KOPT-K1 (cell line): ENCODE results near the gene PRKCD.

Experiments
- H3K27ac ChIP-seq: fragments of 200-600 bp; sonication (generic); 2 replicates; pipeline ENCODE4 v1.5.1; 2016; ENCODE audit warnings: antibody characterized with exemption, mild to moderate bottlenecking, low read depth, low read length; ENCODE audit not compliant: poor library complexity, severe bottlenecking
- H3K36me3 ChIP-seq: fragments of 200-600 bp; sonication (generic); 2 replicates; pipeline ENCODE4 v1.5.1; 2017; ENCODE audit warnings: antibody characterized with exemption, mild to moderate bottlenecking, low read length, moderate library complexity; ENCODE audit not compliant: insufficient read depth
- H3K9me3 ChIP-seq: fragments of 200-600 bp; sonication (generic); 2 replicates; pipeline ENCODE4 v1.5.1; 2017; ENCODE audit warnings: antibody characterized with exemption, low read length, mild to moderate bottlenecking; ENCODE audit not compliant: insufficient read depth, poor library complexity, severe bottlenecking

PRKCD gene

GRCh38 chr3:53195602-53196574 lies 34.9 kb downstream of the PRKCD start:
- no peak overlapping the region for H3K27ac ChIP-seq
- no peaks in the 10 kb centered on the region for H3K36me3 ChIP-seq
- H3K9me3 ChIP-seq: no peaks in the 10 kb centered on the region

- Histone ChIP-seq H3K9me3 (no peaks in the 10 kb centered on the region), H3K27ac (no peak overlapping the region), H3K36me3 (no peaks in the 10 kb centered on the region)
Observed at GRCh38 chr3:53196575-53197407, 35.8 kb downstream of the PRKCD start.

- H3K9me3 ChIP-seq: no peaks in the 10 kb centered on the region
- no peak overlapping the region for H3K27ac ChIP-seq
- H3K36me3 ChIP-seq: no peaks in the 10 kb centered on the region
Observed at GRCh38 chr3:53198256-53198977, 37.4 kb downstream of the PRKCD start.

GRCh38 chr3:53198996-53199395 lies 38.0 kb downstream of the PRKCD start:
- H3K9me3 ChIP-seq: no peaks in the 10 kb centered on the region
- H3K36me3 ChIP-seq: no peaks in the 10 kb centered on the region
- H3K27ac ChIP-seq: no peak overlapping the region

GRCh38 chr3:53199834-53200233 lies 38.8 kb downstream of the PRKCD start:
- Histone ChIP-seq H3K36me3 (no peaks in the 10 kb centered on the region), H3K27ac (no peak overlapping the region), H3K9me3 (no peaks in the 10 kb centered on the region)

GRCh38 chr3:53200501-53201498 lies 39.8 kb downstream of the PRKCD start:
- no peak overlapping the region for H3K27ac ChIP-seq
- H3K9me3 ChIP-seq: no peaks in the 10 kb centered on the region
- no peaks in the 10 kb centered on the region for H3K36me3 ChIP-seq

- Histone ChIP-seq H3K36me3 (no peaks in the 10 kb centered on the region), H3K27ac (no peak overlapping the region), H3K9me3 (peaks cover 2% of the 10 kb centered on the region)
Observed at GRCh38 chr3:53202331-53203015, 41.5 kb downstream of the PRKCD start.

GRCh38 chr3:53211706-53212702 lies 51.0 kb downstream of the PRKCD start:
- Histone ChIP-seq H3K9me3 (peaks cover 26% of the 10 kb centered on the region), H3K27ac (no peak overlapping the region), H3K36me3 (no peaks in the 10 kb centered on the region)

- H3K9me3 ChIP-seq: peaks cover 17% of the 10 kb centered on the region
- no peaks in the 10 kb centered on the region for H3K36me3 ChIP-seq
- H3K27ac ChIP-seq: no peak overlapping the region
Observed at GRCh38 chr3:53213276-53213675, 52.3 kb downstream of the PRKCD start.

GRCh38 chr3:53215816-53216215 lies 54.8 kb downstream of the PRKCD start:
- no peak overlapping the region for H3K27ac ChIP-seq
- no peaks in the 10 kb centered on the region for H3K36me3 ChIP-seq
- H3K9me3 ChIP-seq: no peaks in the 10 kb centered on the region

- Histone ChIP-seq H3K36me3 (no peaks in the 10 kb centered on the region), H3K27ac (no peak overlapping the region), H3K9me3 (no peaks in the 10 kb centered on the region)
Observed at GRCh38 chr3:53216723-53217122, 55.7 kb downstream of the PRKCD start.

GRCh38 chr3:53217175-53217574 lies 56.2 kb downstream of the PRKCD start:
- Histone ChIP-seq H3K27ac (no peak overlapping the region), H3K9me3 (no peaks in the 10 kb centered on the region), H3K36me3 (0 out of 2 replicates have a peak, but pooled peaks cover 4% of the 10 kb centered on the region)
